ENCODE measurements around the gene RAP1GAP.

The RAP1GAP gene

GRCh38 chr1:21624571-21625389 is 44.4 kb downstream of the RAP1GAP start:
- DNase-seq, result no peak

- no peak for DNase-seq
Measured at GRCh38 chr1:21623410-21623961, 45.7 kb downstream of the RAP1GAP start.

- DNase-seq, result no peak
Measured at GRCh38 chr1:21622466-21623315, 46.5 kb downstream of the RAP1GAP start.

GRCh38 chr1:21621761-21622436 is 47.3 kb downstream of the RAP1GAP start:
- DNase-seq, result no peak

- no peak for DNase-seq
Measured at GRCh38 chr1:21621051-21621450, 48.1 kb downstream of the RAP1GAP start.

- DNase-seq, result no peak
Measured at GRCh38 chr1:21620496-21620895, 48.7 kb downstream of the RAP1GAP start.

GRCh38 chr1:21620011-21620410 is 49.1 kb downstream of the RAP1GAP start:
- DNase-seq, result no peak

- DNase-seq, result no peak
Measured at GRCh38 chr1:21619375-21619947, 49.7 kb downstream of the RAP1GAP start.

GRCh38 chr1:21618561-21619374 is 50.4 kb downstream of the RAP1GAP start:
- no peak for DNase-seq

- DNase-seq, result no peak
Measured at GRCh38 chr1:21618059-21618458, 51.1 kb downstream of the RAP1GAP start.

- no peak for DNase-seq
Measured at GRCh38 chr1:21617126-21617738, 51.9 kb downstream of the RAP1GAP start.

- no peak for DNase-seq
Measured at GRCh38 chr1:21616372-21616771, 52.8 kb downstream of the RAP1GAP start.

- no peak for DNase-seq
Measured at GRCh38 chr1:21614419-21615115, 54.6 kb downstream of the RAP1GAP start.

- no peak for DNase-seq
Measured at GRCh38 chr1:21613072-21613867, 55.9 kb downstream of the RAP1GAP start.

GRCh38 chr1:21612057-21612456 is 57.1 kb downstream of the RAP1GAP start:
- DNase-seq, result no peak

- DNase-seq, result no peak
Measured at GRCh38 chr1:21610989-21611785, 58.0 kb downstream of the RAP1GAP start.

GRCh38 chr1:21610027-21610426 is 59.1 kb downstream of the RAP1GAP start:
- no peak for DNase-seq

- no peak for DNase-seq
Measured at GRCh38 chr1:21608798-21609197, 60.4 kb downstream of the RAP1GAP start.

Data from GDM1 (cell line).